ENCODE results near the gene WDHD1.
"Not testable (repeated sequence)": the region's sequence is repeated elsewhere in the genome, so short reads cannot be mapped to it uniquely, and the experiment has no call there.

Gene WDHD1

GRCh38 chr14:54929556-54929955 lies 97.3 kb downstream of the WDHD1 start:
- no peak for DNase-seq (ENCODE audit: low read depth)
- H3K4me3 ChIP-seq (ENCODE audit: low read length): no peak overlapping the region

GRCh38 chr14:54928216-54928615 lies 98.7 kb downstream of the WDHD1 start:
- no peak overlapping the region for H3K4me3 ChIP-seq (ENCODE audit: low read length)
- TF ChIP-seq CTCF (IDR thresholded peaks at IDR 0.05; ENCODE audit: insufficient read depth, low read depth, low read length, missing control alignments): no peak
- no peak for DNase-seq (ENCODE audit: low read depth)

More at GRCh38 chr14:54929556-54929955, 97.3 kb downstream of the WDHD1 start:
- TF ChIP-seq CTCF (IDR thresholded peaks at IDR 0.05; ENCODE audit: insufficient read depth, low read depth, low read length, missing control alignments): no peak

- TF ChIP-seq CTCF (IDR thresholded peaks at IDR 0.05; ENCODE audit: insufficient read depth, low read depth, low read length, missing control alignments): no peak
- no peak overlapping the region for H3K4me3 ChIP-seq (ENCODE audit: low read length)
- no peak for DNase-seq (ENCODE audit: low read depth)
These were observed 99.3 kb downstream of the WDHD1 start for GRCh38 chr14:54927551-54927950.

- not testable (repeated sequence) for DNase-seq (ENCODE audit: low read depth); H3K4me3 ChIP-seq (ENCODE audit: low read length)
These were observed 100.3 kb downstream of the WDHD1 start for GRCh38 chr14:54926570-54926969.

GRCh38 chr14:54922598-54922997 lies 104.3 kb downstream of the WDHD1 start:
- TF ChIP-seq CTCF (IDR thresholded peaks at IDR 0.05; ENCODE audit: insufficient read depth, low read depth, low read length, missing control alignments): no peak
- no peak overlapping the region for H3K4me3 ChIP-seq (ENCODE audit: low read length)
- no peak for DNase-seq (ENCODE audit: low read depth)

- TF ChIP-seq CTCF (IDR thresholded peaks at IDR 0.05; ENCODE audit: insufficient read depth, low read depth, low read length, missing control alignments): no peak
- DNase-seq (ENCODE audit: low read depth): no peak
- H3K4me3 ChIP-seq (ENCODE audit: low read length): no peak overlapping the region
These were observed 106.8 kb downstream of the WDHD1 start for GRCh38 chr14:54920052-54920451.

GRCh38 chr14:54919330-54919729 lies 107.6 kb downstream of the WDHD1 start:
- DNase-seq (ENCODE audit: low read depth): no peak
- H3K4me3 ChIP-seq (ENCODE audit: low read length): no peak overlapping the region
- TF ChIP-seq CTCF (IDR thresholded peaks at IDR 0.05; ENCODE audit: insufficient read depth, low read depth, low read length, missing control alignments): no peak

- no peak for TF ChIP-seq CTCF (IDR thresholded peaks at IDR 0.05; ENCODE audit: insufficient read depth, low read depth, low read length, missing control alignments)
- no peak overlapping the region for H3K4me3 ChIP-seq (ENCODE audit: low read length)
- no peak for DNase-seq (ENCODE audit: low read depth)
These were observed 108.5 kb downstream of the WDHD1 start for GRCh38 chr14:54918427-54918826.

Measured in epithelial cell of esophagus (primary cell).